ENCODE data around the gene NOL6. TPM values are rescaled to one million over a fixed set of nuclear protein-coding genes. Genes with fewer than 3 reads are reported as not detected.

The NOL6 gene
- total and polyA plus RNA-seq, 10 of the 15 experiments (the other 5 are each of a cell fraction or from before 2014, with no cell fraction given): 8.3 to 53.2 (median 33.1) TPM

DNA sequence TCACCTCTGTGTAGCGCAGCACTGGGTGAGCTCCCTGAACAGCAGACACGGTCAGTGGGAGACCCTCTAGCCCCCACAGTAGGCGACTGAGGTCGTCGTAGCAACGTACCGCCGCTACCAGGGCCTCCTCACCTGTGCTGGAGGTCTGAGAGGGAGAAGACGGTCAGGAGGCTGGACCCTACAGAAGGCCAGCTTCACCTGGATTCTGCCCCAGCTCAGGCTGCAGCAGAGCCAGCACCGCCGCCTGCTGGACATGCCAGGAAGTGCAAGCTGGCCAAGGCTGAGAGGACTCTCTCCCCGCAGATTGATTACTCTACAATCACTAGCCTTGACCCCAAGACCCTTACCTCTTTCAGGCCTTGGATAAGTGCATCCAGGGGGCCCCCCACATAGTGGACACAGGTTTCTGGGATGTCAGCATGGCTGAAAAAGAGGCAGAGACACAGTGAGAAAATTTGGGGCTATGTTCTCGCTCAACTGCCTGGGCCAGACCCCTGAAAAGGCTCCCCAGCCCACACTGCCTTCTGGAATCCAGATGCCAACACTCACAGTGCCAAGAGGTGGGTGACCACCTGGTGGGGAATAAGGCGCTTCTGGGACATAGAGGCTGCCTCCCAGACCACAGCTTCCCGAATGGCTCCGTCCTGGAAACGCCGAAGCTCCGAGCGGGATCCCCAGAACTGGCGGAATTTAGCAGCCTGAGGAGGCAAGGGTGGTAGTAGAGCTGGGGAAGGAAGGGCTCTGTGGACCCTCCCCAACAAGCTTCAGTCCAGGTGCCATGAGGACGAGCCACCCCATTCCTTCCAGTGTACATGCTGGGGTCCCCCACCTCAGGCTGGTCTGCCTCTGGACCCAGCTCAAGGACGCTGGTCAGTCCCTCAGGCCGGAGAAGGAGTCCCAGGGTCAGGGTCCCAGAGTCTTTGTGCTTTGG is 6.9 kb downstream of the NOL6 start (continued):
- TF ChIP-seq IKZF2 (IDR thresholded peaks at IDR 0.05) (no peak), RAD21 (IDR thresholded peaks at IDR 0.05; ENCODE audit: insufficient read depth, low read depth, low read length) (peak; percentile 84), HDAC6 (IDR thresholded peaks at IDR 0.05; ENCODE audit: unreplicated experiment) (no peak), HDGF (IDR thresholded peaks at IDR 0.05) (0 out of 2 replicates have a peak, but pooled peaks have one; percentile 59), MEF2A (IDR thresholded peaks at IDR 0.05; ENCODE audit: insufficient read depth, low read depth, low read length) (no peak), TCF12 (IDR thresholded peaks at IDR 0.05; ENCODE audit: low read depth, low read length) (0 out of 2 replicates have a peak, but pooled peaks have one; percentile 15), SMC3 (IDR thresholded peaks at IDR 0.05; ENCODE audit: borderline replicate concordance, low read length) (peak; percentile 75), CHD2 (IDR thresholded peaks at IDR 0.05; ENCODE audit: borderline replicate concordance, low read depth, low read length) (no peak)

DNA sequence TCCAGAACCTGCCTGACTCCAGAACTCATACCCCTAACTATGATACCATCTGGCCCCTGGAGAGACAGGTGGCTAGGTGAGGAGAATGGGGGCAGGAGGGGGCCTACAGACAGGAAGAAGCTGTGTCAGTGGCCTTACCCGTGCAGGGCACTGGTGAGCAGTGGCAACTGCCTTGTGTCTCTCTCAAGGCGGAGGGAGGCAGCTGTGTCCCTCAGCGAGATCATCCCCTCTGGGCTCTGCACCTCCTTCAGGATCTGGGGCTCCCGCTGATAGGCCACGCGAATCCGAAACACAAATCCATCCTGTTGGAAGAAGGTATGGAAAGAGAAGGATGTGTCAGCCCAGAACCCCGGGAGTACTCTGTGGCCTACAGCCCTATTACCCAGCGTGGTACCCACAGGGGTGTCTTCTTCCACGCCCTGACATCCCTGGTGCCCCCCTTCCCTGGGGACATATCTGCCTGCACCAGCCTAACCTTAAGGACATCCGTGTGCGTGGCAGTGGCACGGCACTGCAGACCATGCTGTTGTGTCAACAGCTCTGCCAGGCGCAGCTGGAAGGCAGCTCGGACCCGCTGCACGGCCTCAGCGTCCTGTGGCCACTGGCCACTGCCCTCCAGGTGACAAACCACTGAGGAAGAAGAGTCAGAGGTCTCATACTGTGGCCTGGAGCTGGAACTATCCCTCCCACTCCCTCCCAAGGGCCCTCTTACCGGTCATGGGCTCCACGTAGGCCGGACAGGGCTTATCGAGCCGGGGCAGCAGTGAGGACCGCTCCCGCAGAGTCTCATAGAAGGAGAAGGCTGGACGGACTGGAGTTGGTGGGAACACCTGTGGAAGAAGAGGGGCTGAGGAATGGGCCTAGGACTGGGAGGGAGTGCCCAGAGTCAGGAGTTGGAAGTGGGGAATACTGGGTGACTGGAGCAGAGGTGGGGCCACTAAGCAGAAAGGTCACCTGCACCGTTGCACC is 7.8 kb downstream of the NOL6 start:
- Histone ChIP-seq H3K9me3 (replicated peaks; ENCODE audit: control insufficient read depth, insufficient read depth, low read length) (no peaks in the 10 kb centered on the region), H3K4me1 (ENCODE audit: control insufficient read depth, insufficient read depth, low read length) (no peaks in the 10 kb centered on the region), H3K27me3 (replicated peaks in 1 of 2; ENCODE audit: control insufficient read depth in 2 of 2, insufficient read depth in 2 of 2, low read length in 1 of 2) (no peaks in the 10 kb centered on the region), H2AFZ (ENCODE audit: control insufficient read depth, low read depth, low read length) (no peak overlapping the region), H4K20me1 (ENCODE audit: control insufficient read depth, insufficient read depth) (no peaks in the 10 kb centered on the region), H3K4me3 (no peak overlapping the region), H3K36me3 (ENCODE audit: control insufficient read depth in 2 of 2, insufficient read depth in 2 of 2, low read length in 1 of 2) (peaks cover 45 to 62% of the 10 kb centered on the region in 2 experiments), H3K27ac (ENCODE audit: control insufficient read depth, insufficient read depth) (no peak overlapping the region), H3K9ac (ENCODE audit: control insufficient read depth, insufficient read depth, low read length) (no peak overlapping the region), H3K4me2 (ENCODE audit: control insufficient read depth, insufficient read depth) (no peak overlapping the region), H3K79me2 (ENCODE audit: control insufficient read depth, insufficient read depth, low read length) (no peaks in the 10 kb centered on the region)
- ATAC-seq (no peak), DNase-seq (ENCODE audit: low read depth, low spot score) (no peak), FAIRE-seq (no peak)
- BruUV-seq (replicated peaks): no TSS peak
- ChIA-PET SMC1A (ENCODE audit: uncharacterized antibody, unreplicated experiment) (interaction anchor here (1.1 to 2.6 kb wide), 5 partner anchors 9 to 179 kb away, joined by 4 to 17 read pairs (median 9); no protein-coding TSS in a partner anchor), CTCF (interaction anchor here (0.9 to 14.3 kb wide), 27 partner anchors 7 to 190 kb away, joined by 3 to 154 read pairs (median 5); partner anchors contain the start of genes AQP3 and NOL6), POLR2A (no interaction called here), RAD21 (ENCODE audit: unreplicated experiment) (interaction anchor here (0.9 to 3.8 kb wide), 9 partner anchors 8 to 92 kb away, joined by 3 to 39 read pairs (median 9); partner anchors contain the start of gene AQP3)
- TF ChIP-seq SIN3A (IDR thresholded peaks at IDR 0.05; ENCODE audit: low read depth, low read length) (no peak), CHD1 (IDR thresholded peaks at IDR 0.05; ENCODE audit: low read depth, low read length) (no peak), ETV6 (conservative IDR thresholded peaks at IDR 0.05 in 1 of 2, IDR thresholded peaks at IDR 0.05 in 1 of 2; ENCODE audit: borderline replicate concordance in 1 of 2, low read depth in 1 of 2) (no peak), SUZ12 (IDR thresholded peaks at IDR 0.05; ENCODE audit: unreplicated experiment) (no peak), CBFB (IDR thresholded peaks at IDR 0.05; ENCODE audit: low read depth) (no peak), CHD2 (IDR thresholded peaks at IDR 0.05; ENCODE audit: borderline replicate concordance, low read depth, low read length) (no peak), POLR2AphosphoS5 (IDR thresholded peaks at IDR 0.05; ENCODE audit: low read length) (no peak)
- TF ChIP-seq, protein P1, sequence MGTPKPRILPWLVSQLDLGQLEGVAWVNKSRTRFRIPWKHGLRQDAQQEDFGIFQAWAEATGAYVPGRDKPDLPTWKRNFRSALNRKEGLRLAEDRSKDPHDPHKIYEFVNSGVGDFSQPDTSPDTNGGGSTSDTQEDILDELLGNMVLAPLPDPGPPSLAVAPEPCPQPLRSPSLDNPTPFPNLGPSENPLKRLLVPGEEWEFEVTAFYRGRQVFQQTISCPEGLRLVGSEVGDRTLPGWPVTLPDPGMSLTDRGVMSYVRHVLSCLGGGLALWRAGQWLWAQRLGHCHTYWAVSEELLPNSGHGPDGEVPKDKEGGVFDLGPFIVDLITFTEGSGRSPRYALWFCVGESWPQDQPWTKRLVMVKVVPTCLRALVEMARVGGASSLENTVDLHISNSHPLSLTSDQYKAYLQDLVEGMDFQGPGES (IDR thresholded peaks at IDR 0.05): no peak
- TF ChIP-seq, protein P2, sequence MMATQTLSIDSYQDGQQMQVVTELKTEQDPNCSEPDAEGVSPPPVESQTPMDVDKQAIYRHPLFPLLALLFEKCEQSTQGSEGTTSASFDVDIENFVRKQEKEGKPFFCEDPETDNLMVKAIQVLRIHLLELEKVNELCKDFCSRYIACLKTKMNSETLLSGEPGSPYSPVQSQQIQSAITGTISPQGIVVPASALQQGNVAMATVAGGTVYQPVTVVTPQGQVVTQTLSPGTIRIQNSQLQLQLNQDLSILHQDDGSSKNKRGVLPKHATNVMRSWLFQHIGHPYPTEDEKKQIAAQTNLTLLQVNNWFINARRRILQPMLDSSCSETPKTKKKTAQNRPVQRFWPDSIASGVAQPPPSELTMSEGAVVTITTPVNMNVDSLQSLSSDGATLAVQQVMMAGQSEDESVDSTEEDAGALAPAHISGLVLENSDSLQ (IDR thresholded peaks at IDR 0.05): no peak
- intact Hi-C loops (cut with micrococcal nuclease; ENCODE audit: unreplicated experiment) (loop anchor here (1.0 kb wide), 1 partner anchor 63 kb away; no protein-coding TSS in a partner anchor), in situ Hi-C loops (cut with MboI) (no loop called here)
- 97% methylated on average over 25 of the region's 27 CpGs for WGBS (ENCODE audit: insufficient coverage, insufficient replicate concordance, low lambda C conversion rate, missing lambda C conversion rate)

Measured in GM12878 (cell line).